SJCRH30 (cell line): Measurements from ENCODE around the gene WDFY1. TPM values are rescaled to one million over a fixed set of nuclear protein-coding genes. Genes with fewer than 3 reads are reported as not detected.
"Not testable (repeated sequence)": the region's sequence is repeated elsewhere in the genome, so short reads cannot be mapped to it uniquely, and the experiment has no call there.

Source experiments
- DNase-seq, 2 experiments: peaks; one replicate each; pipeline ENCODE4 v3.0.0-alpha.2; 2015 to 2020
- H3K27ac ChIP-seq: fragments of 250-450 bp; sonication (Bioruptor Pico); 2 replicates; pipeline ENCODE4 v1.5.1; 2020; ENCODE audit warnings: mild to moderate bottlenecking, moderate library complexity
- H3K27me3 ChIP-seq: fragments of 250-450 bp; sonication (Bioruptor Pico); 2 replicates; pipeline ENCODE4 v1.5.1; 2020; ENCODE audit warnings: mild to moderate bottlenecking, moderate library complexity
- H3K36me3 ChIP-seq: fragments of 250-450 bp; sonication (Bioruptor Pico); 2 replicates; pipeline ENCODE4 v1.5.1; 2020; ENCODE audit warnings: mild to moderate bottlenecking, moderate library complexity
- H3K4me1 ChIP-seq: fragments of 250-450 bp; sonication (Bioruptor Pico); 2 replicates; pipeline ENCODE4 v1.5.1; 2020; ENCODE audit warnings: mild to moderate bottlenecking, moderate library complexity
- H3K4me3 ChIP-seq: fragments of 250-450 bp; sonication (Bioruptor Pico); 2 replicates; pipeline ENCODE4 v1.5.1; 2020; ENCODE audit warnings: mild to moderate bottlenecking, moderate library complexity
- H3K9me3 ChIP-seq: fragments of 250-450 bp; sonication (Bioruptor Pico); replicated peaks from 2 replicates; pipeline ENCODE4 v1.5.1; 2020; ENCODE audit warnings: mild to moderate bottlenecking, moderate library complexity
- total RNA-seq: library from RNA; depleted of rRNA; stranded (reverse); fragments of >200 nt; shearing (Covaris generic); gene quantifications from 2 replicates; pipeline ENCODE4 v1.2.3, GENCODE V29; 2014

The WDFY1 gene
- total RNA-seq, 1 experiment from 2014 or later = 82.0 TPM

DNA sequence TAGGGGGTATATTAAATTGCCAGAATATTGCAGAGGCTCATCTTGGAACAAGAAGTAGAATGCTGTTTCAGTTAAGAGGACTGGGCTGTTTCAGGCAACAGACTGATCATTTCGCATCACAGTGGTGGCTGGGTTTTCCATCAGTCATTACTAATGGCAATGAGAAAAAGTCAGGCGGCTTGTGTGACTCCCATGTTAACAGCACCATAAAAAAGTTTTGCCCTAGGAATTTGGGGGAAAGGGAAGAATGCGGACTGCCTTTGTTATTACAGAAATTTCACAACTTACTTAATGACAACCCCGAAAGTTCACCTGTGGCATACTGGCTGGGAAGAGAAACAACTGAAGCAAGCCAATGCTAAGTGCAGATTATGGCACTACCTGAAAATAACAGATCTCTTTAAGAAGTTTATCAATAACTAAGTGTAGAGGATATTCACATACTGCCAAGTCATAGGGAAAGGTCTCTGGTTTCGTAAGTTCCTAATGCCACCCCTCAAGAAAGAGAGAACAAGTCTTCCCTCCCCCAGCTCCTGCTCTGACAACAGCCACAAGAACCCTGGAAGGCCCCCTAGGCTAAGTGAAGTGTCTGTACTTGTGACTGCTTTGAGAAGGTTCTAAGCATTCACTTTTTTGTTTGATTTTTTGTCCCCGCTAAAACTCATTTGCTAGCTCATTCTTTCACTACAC is 67.3 kb downstream of the WDFY1 start:
- no peak for DNase-seq
- Histone ChIP-seq H3K27me3 (no peaks in the 10 kb centered on the region), H3K4me1 (no peaks in the 10 kb centered on the region), H3K27ac (no peak overlapping the region), H3K36me3 (peaks cover 38% of the 10 kb centered on the region), H3K9me3 (no peaks in the 10 kb centered on the region), H3K4me3 (no peak overlapping the region)

DNA sequence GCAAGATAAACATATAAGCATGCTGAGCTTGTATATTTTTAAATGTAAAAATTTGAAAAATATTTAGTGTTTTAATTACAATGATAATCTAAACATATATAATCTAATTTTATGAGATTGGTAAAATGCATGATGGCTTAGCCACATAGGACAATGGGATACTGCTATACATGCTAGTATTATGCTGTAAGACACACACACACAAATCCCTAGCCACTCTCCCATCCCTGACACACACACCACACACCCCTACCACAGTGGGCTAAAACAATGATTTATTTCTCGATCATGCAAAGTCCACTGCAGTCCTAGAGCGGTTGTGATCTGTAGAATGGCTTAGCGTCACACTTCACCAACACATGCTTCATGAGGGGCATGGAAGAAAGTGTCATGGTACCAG is 71.5 kb downstream of the WDFY1 start:
- Histone ChIP-seq H3K4me3 (no peak overlapping the region), H3K4me1 (no peaks in the 10 kb centered on the region), H3K27me3 (no peaks in the 10 kb centered on the region), H3K9me3 (no peaks in the 10 kb centered on the region), H3K36me3 (peaks cover 23% of the 10 kb centered on the region), H3K27ac (no peak overlapping the region)
- no peak for DNase-seq

DNA sequence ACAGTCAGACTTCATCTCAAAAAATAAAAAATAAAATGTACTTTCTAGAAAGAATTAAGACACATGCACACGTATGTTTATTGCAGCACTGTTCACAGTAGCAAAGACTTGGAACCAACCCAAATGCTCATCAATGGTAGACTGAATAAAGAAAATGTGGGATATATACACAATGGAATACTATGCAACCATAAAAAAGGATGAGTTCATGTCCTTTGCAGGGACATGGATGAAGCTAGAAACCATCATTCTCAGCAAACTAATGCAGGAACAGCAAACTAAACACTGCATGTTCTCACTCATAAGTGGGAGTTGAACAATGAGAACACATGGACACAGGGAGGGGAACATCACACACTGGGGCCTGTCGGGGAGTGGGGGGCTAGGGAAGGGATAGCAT is 72.4 kb downstream of the WDFY1 start:
- not testable (repeated sequence) for H3K4me1 ChIP-seq, DNase-seq, H3K4me3 ChIP-seq, H3K27me3 ChIP-seq, H3K27ac ChIP-seq, H3K9me3 ChIP-seq
- peaks cover 17% of the 10 kb centered on the region for H3K36me3 ChIP-seq

DNA sequence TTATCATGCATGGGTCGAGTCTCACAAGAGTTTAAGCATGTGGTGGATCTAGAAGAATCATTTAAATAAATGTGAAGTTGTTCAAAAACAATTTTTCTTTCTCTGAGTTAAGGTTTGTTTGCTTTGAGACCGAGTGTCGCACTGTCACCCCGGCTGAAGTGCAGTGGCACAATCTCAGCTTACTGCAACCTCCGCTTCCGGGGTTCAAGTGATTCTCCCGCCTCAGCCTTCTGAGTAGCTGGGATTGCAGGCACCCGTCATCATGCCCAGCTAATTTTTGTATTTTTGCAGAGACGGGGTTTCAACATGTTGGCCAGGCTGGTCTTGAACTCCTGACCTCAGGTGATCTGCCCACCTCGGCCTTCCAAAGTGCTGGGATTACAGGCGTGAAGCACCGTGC is 73.5 kb downstream of the WDFY1 start:
- DNase-seq, H3K9me3 ChIP-seq, H3K27me3 ChIP-seq, H3K27ac ChIP-seq, H3K4me1 ChIP-seq, H3K4me3 ChIP-seq: not testable (repeated sequence)
- H3K36me3 ChIP-seq = peaks cover 14% of the 10 kb centered on the region

DNA sequence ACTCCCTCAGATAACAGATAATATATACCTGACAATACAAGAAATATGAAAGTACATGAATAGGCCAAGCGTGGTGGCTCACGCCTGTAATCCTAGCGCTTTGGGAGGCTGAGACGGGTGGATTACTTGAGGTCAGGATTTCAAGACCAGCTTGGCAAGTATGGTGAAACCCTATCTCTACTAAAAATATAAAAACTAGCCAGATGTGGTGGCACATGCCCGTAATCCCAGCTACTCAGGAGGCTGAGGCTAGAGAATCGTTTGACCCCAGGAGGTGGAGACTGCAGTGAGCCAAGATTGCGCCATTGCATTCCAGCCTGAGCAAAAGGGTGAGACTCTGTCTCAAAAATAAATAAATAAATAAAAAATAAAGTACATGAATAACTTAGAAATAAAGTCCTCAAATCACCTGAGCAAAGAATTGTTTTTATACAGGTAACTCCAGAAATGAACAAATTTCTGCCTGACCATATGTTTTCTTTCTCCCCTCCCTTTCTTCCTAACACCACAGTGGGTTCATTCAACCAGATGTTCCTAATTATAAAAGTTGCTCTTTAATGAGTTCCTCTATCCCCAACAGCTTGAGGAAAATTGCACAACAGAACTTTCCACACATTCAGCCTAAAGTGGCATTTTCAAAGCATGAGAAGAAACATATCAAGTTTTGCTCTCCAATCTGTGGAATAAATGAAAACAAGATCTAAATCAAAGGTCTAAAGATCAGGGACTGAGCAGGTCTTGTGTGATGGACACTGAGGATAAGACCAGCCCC is 74.1 kb downstream of the WDFY1 start:
- peaks cover 12% of the 10 kb centered on the region for H3K36me3 ChIP-seq
- no peaks in the 10 kb centered on the region for H3K9me3 ChIP-seq
- H3K27ac ChIP-seq = no peak overlapping the region
- H3K27me3 ChIP-seq = no peaks in the 10 kb centered on the region
- DNase-seq = no peak
- H3K4me1 ChIP-seq = no peaks in the 10 kb centered on the region
- no peak overlapping the region for H3K4me3 ChIP-seq

DNA sequence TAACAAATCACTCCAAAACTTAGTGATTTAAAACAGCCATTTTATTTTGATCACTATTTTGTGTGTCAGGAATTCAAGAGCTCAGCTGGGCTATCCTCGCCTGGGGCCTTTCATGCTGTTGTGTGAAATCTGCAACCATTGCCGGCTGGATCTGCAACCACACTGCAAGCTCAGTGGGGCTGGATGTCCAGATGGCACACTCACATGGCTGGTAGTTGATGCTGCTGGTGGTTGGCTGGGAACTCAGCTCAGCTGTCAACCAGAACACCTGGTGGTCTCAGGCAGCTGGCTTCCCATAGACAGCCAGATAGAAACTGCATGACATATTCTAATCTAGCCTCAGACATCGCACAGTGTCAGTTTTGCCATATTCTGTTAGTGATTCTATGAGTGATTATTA is 77.1 kb downstream of the WDFY1 start:
- H3K4me3 ChIP-seq = no peak overlapping the region
- no peak overlapping the region for H3K27ac ChIP-seq
- no peaks in the 10 kb centered on the region for H3K27me3 ChIP-seq
- peak; percentile 58 to 72 for DNase-seq
- no peaks in the 10 kb centered on the region; the same call in 1 of the 2 replicates for H3K36me3 ChIP-seq
- 0 out of 2 replicates have a peak, but pooled peaks cover 2% of the 10 kb centered on the region for H3K4me1 ChIP-seq
- H3K9me3 ChIP-seq = no peaks in the 10 kb centered on the region

DNA sequence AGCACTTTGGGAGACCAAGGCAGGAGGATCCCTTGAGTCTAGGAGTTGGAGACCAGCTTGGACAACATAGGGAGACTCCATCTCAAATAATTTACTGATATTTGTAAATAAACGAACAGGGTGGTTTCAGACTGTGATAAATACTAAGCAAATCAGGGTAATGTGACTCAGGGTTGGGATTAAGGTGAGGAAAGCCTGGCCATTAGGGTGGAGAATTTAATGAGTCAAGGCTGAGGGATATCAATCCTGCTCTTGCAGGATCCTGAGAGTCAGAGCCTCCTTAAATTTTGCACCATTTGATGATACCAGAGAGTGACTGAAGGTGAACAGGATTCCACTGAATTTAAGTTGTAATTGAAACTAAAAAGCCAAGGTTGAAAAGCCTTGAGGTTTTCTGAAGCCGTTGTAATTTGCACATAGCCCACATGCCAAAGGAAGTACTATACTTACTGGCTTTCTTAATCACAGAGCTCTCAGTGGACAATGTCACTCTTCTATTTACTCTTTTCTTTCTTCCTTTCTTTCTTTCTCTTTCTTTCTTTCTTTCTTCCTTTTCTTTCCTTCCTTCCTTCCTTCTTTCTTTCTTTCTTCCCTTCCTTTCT is 79.1 kb downstream of the WDFY1 start:
- H3K27ac ChIP-seq = no peak overlapping the region
- H3K36me3 ChIP-seq = no peaks in the 10 kb centered on the region
- H3K4me1 ChIP-seq = 0 out of 2 replicates have a peak, but pooled peaks cover 2% of the 10 kb centered on the region
- no peak for DNase-seq
- no peaks in the 10 kb centered on the region for H3K27me3 ChIP-seq
- H3K4me3 ChIP-seq = no peak overlapping the region
- no peaks in the 10 kb centered on the region for H3K9me3 ChIP-seq

DNA sequence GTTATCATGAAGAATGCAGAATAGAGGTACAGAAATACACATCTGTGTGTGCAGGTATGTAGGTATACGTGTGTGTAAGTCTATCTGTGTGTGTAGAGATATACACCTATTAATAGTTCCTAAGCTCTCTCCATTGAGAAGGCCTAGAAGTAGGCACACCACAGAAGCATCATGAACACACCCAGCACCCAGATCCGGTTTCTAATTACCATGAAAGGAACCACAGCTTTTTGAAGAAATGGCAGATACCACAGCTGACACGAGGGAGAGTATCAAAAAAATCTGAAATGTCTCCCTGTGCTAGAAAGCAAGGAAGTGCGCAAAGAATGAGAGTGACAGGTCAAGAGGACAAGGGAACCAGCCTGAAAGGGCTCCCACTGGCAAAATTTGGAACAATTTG is 80.0 kb downstream of the WDFY1 start:
- peak in 1 of 2 experiments; percentile 39 for DNase-seq
- Histone ChIP-seq H3K4me1 (0 out of 2 replicates have a peak, but pooled peaks cover 2% of the 10 kb centered on the region), H3K4me3 (no peak overlapping the region), H3K27me3 (no peaks in the 10 kb centered on the region), H3K36me3 (no peaks in the 10 kb centered on the region), H3K27ac (no peak overlapping the region), H3K9me3 (no peaks in the 10 kb centered on the region)

DNA sequence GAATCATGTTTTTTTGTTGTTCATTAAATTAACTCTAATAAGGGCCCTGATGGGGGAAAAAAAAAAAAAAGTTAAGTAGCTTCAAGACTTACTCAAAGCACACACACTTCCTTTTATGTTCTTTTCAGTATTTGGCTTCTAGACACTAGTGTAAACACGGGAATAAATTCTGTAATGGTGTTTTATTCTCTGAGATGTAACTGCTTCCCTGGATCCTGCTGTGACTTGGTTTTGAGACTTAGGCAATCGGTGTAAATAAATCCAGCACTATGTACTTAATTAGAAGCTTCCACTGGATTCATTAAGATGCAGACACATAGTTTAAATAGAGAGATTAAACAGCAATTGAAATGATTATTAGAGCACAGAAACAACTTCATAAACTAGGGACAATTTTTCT is 81.6 kb downstream of the WDFY1 start:
- H3K4me3 ChIP-seq = no peak overlapping the region

DNA sequence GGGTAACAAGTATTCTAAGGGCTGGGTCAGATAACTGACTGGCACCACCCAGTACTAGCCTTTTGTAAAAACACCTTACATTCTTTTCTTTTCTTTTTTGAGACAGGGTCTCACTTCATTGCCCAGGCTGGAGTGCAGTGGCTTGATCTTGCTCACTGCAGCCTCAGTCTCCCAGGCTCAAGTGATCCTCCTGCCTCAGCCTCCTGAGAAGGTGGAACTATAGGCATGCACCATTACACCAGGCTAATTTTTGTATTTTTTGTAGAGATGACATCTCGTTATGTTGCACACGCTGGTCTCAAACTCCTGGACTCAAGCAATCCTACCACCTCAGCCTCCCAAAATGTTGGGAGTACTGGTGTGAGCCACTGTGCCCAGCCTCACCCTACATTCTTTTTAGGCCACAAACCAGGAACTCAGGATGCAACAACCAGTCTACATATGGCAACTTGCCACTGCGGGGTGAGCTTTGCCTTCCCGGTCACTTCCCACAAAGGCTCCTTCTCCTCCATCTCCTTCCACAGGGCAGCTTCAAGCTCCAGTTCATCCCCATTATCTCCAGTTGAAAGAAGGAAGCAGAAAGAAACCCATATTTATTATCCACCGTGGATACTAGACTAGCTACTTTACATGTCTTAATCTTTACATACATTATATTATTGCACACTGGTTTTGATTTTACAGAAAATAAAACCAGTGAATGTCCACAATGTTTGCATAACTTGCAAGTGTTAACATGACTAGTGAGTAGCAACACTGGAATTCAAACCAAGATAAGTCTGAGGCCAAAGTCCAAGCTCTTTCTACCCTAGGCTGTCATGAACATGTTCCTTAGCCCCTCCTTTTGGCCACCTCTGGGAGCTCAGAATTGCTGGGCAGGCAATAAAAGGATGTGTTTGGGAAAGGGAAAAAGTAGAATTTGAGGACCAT is 84.1 kb downstream of the WDFY1 start:
- H3K36me3 ChIP-seq = no peaks in the 10 kb centered on the region
- H3K27me3 ChIP-seq = no peaks in the 10 kb centered on the region
- H3K9me3 ChIP-seq = no peaks in the 10 kb centered on the region
- no peak for DNase-seq
- H3K27ac ChIP-seq = no peak overlapping the region
- H3K4me3 ChIP-seq = no peak overlapping the region
- 0 out of 2 replicates have a peak, but pooled peaks cover 2% of the 10 kb centered on the region for H3K4me1 ChIP-seq

More for the DNA sequence above, 81.6 kb downstream of the WDFY1 start:
- no peak overlapping the region for H3K27ac ChIP-seq
- H3K9me3 ChIP-seq = no peaks in the 10 kb centered on the region
- no peaks in the 10 kb centered on the region for H3K36me3 ChIP-seq
- no peak for DNase-seq
- 0 out of 2 replicates have a peak, but pooled peaks cover 2% of the 10 kb centered on the region for H3K4me1 ChIP-seq
- H3K27me3 ChIP-seq = no peaks in the 10 kb centered on the region

DNA sequence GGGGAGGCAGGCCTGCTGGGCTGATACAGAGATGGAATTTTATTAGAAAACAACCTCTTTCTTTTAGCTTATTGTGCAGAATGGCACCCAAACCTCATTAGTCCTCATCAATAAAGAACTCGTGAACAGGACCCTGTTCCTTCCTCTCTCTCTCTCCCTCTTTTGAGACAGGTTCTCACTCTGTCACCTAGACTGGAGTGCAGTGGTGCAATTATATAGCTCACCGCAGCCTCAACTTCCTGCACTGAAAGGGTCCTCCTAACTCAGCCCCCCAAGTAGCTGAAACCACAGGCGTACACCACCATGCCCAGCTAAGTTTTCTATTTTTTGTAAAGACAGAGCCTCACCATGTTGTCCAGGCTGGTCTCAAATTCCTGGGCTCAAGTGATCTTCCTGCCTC is 86.1 kb downstream of the WDFY1 start:
- Histone ChIP-seq H3K27ac (no peak overlapping the region), H3K4me3 (no peak overlapping the region), H3K27me3 (no peaks in the 10 kb centered on the region), H3K9me3 (no peaks in the 10 kb centered on the region), H3K4me1 (no peaks in the 10 kb centered on the region), H3K36me3 (no peaks in the 10 kb centered on the region)
- DNase-seq = no peak

DNA sequence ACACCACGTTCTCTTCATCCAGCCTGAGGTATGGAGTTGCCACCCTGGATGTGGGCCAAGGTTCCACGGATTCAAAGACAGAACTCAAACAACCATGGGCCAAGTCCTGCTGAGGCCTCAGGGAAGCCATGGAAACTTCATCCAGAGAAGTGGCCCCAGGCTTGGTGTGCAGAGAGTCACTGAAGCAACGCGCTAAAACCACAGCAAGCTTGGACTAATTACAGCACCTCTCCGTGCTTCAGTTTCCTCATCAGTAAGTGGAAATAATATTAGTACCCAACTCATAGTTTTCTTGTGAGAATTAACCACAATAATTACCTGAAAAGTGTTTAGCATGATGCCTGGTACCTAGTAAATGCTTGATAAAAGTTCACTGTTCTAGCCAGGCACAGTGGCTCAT is 88.6 kb downstream of the WDFY1 start:
- no peak for DNase-seq
- H3K27ac ChIP-seq = no peak overlapping the region

DNA sequence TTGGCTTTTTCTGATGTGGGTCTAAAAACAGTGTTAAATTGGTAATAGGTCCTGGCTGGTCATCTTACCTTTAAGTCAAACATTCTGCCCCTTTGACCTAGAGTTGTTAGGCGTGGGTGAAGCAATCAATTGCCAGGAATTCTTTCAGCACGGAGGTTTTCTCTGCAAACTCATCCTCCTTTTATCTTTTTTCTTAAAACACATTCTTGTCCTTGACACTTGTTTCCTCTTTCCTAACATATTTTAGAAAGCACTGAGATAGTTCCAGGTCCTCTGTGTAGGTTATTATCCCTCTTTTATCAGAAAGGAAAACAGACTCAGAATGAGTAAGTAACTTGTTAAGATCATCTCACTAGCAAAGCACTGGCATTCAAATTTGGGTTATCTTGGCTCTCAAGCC is 89.1 kb downstream of the WDFY1 start:
- no peaks in the 10 kb centered on the region for H3K4me1 ChIP-seq
- DNase-seq = no peak

More for the DNA sequence above, 88.6 kb downstream of the WDFY1 start:
- Histone ChIP-seq H3K36me3 (no peaks in the 10 kb centered on the region), H3K9me3 (no peaks in the 10 kb centered on the region), H3K4me3 (no peak overlapping the region), H3K27me3 (no peaks in the 10 kb centered on the region), H3K4me1 (no peaks in the 10 kb centered on the region)

DNA sequence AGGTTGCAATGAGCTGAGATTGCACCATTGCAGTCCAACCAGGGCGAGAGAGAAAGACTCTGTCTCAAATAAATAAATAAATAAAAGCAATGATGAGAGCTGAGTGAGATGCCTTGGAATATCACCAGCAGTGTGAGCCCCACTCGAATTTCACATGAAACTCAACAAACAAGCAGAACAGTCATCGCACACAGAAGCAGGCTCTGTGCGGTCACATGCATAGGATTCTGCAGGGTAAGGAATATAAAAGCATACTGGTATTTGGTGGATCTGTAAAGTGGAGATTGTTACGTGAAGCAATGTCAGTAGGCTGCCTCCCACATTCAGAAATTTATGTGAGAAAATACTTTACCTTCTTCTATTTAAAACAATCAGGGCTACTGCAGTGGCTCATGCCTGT is 89.7 kb downstream of the WDFY1 start:
- no peaks in the 10 kb centered on the region for H3K27me3 ChIP-seq
- H3K27ac ChIP-seq = no peak overlapping the region
- H3K4me3 ChIP-seq = no peak overlapping the region
- H3K4me1 ChIP-seq = no peaks in the 10 kb centered on the region
- H3K36me3 ChIP-seq = no peaks in the 10 kb centered on the region
- no peaks in the 10 kb centered on the region for H3K9me3 ChIP-seq
- no peak for DNase-seq

More for the DNA sequence above, 89.1 kb downstream of the WDFY1 start:
- Histone ChIP-seq H3K36me3 (no peaks in the 10 kb centered on the region), H3K4me3 (no peak overlapping the region), H3K27ac (no peak overlapping the region), H3K9me3 (no peaks in the 10 kb centered on the region), H3K27me3 (no peaks in the 10 kb centered on the region)
